HG02759 (cell line): Measurements from ENCODE around the gene ZNF467.

ENCODE experiments used
- ATAC-seq: cut with Tn5 transposase; IDR thresholded peaks from one replicate; pipeline ENCODE4 v1.9.1; 2021; ENCODE audit warnings: mild to moderate bottlenecking, moderate library complexity; ENCODE audit not compliant: unreplicated experiment

ZNF467 gene

DNA sequence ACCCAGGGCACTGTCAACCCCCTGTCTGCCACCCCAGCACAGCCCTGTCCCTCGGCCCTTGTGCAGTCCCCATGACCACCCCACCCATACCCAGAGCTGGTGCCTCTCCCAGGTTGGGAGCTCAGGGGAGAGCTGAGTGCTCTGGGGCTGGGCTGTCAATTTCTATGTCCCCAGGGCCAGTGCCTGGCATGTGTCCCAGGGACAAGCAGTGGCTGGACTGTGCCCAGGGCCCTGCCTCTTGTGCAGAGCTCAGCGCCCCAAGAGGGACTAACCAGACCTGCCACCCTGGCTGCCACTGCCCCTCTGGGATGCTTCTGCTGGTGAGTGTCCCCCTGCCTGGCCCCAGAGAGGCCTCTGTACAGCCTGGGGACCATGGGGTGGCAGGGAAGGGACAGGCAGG, 35.8 kb upstream of the ZNF467 start:
- ATAC-seq = no peak

DNA sequence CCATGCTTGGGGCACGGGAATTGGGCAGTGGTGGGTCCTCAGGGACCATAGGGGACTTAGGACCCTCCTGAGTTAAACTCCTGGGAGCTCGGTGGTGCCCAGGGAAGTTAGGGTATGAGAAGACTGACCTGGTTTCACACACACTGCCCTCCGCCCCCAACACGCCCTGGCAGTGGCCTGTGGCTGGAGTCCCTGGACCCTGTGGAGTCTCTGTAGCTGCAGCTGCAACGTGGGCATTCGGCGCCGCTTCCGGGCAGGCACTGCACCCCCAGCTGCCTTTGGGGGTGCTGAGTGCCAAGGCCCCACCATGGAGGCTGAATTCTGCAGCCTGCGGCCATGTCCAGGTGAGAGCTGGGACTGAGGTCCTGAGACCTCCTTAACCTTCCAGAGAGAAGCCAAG, 34.9 kb upstream of the ZNF467 start:
- no peak for ATAC-seq

DNA sequence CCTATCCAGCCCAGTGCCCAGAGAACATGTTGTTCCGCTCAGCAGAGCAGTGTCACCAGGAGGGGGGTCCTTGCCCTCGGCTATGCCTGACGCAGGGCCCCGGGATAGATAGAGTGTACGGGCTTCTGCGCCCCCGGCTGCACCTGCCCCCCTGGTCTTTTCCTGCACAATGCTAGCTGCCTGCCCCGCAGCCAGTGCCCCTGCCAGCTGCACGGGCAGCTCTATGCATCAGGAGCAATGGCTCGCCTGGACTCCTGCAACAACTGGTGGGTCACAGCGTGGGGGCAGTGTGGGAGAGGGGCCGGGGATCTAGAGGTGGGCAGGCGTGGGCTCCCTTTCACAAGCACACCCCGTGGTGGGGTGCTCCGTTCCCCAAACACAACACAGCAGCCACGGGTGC, 33.3 kb upstream of the ZNF467 start:
- no peak for ATAC-seq

DNA sequence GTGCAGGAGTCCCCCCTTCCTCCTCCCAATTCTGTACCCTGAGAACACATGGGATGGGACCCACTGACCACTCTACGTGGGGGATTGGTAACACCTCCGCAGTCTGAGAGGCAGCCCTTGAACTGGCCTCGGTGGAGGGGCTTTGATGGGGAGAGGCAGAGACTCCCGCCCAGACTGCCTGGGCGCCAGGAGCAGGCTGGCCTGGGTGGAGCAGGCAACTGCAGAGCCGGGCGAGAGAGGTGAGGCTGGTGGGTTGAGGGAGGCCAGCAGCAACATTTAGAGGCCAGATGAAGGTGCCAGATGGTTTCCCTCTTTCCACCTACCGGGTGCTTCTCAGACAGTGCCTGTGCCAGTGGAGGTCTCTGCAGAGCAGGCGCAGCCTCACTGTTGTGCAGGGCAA, 30.7 kb upstream of the ZNF467 start:
- ATAC-seq = no peak

DNA sequence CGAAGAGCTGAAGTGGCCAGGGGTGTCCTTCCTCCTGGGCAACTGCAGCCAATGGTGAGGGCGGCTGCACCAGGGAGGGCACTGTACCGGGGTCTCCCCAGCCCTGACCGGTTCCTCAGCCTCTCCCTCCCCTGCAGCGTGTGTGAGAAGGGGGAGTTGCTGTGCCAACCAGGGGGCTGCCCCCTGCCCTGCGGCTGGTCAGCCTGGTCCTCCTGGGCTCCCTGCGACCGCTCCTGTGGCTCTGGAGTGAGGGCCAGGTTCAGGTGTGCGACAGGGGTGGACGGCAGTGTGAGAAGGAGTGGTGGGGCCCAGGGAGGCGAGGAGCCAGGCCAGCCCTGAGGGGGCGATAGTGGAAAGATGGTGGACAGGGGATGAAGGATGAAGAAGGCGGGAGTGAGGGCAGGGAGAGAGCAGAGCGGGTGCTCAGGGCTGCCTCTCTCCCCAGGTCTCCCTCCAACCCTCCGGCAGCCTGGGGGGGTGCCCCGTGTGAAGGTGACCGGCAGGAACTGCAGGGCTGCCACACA, 30.2 kb upstream of the ZNF467 start:
- no peak for ATAC-seq

DNA sequence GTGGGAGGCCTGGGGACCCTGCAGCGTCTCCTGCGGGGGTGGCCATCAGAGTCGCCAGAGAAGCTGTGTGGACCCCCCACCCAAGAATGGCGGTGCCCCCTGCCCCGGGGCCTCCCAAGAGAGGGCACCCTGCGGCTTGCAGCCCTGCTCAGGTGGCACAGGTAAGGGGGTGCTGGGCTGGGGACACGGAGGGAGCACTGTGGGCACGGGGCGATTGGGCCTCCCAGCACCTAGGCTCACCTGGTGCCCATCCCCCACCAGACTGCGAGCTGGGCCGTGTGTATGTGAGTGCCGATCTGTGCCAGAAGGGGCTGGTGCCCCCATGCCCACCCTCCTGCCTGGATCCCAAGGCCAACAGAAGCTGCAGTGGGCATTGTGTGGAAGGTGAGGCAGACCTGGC, 29.6 kb upstream of the ZNF467 start:
- no peak for ATAC-seq

DNA sequence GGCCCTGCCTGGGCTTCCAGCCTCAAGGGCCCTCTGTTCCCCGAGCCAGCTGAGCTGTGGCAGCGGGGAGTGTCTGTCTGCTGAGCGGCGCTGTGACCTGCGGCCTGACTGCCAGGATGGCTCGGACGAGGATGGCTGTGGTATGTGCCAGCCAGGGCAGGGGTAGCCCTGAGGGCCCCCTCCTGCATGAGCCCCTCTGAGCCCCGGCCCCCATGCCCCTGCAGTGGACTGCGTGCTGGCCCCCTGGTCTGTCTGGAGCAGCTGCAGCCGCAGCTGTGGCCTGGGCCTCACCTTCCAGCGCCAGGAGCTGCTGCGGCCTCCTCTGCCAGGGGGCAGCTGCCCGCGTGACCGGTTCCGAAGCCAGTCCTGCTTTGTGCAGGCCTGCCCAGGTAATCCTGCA, 28.4 kb upstream of the ZNF467 start:
- ATAC-seq = no peak

DNA sequence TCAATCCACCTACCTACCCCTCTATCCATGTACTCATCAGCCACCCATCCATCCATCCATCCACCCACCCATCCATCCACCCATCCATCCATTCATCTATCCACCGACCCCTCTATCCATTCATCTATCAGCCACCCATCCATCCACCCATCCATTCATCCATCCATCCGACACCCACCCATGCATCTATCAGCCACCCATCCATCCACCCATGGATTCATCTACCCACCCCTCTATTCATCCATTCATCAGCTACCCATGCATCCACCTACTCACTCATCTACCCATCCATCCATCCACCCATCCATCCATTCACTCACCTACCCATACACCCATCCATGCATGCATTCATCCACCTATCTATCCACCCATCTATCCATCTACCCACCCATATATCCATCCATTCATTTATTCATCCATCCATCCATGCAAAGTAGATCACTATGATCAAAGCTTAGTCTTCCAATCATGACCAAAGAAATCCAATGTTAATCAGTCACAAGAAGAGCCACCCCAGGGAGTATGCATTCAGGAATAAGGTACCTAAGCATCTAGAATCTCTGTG, 27.7 kb upstream of the ZNF467 start:
- no peak for ATAC-seq

DNA sequence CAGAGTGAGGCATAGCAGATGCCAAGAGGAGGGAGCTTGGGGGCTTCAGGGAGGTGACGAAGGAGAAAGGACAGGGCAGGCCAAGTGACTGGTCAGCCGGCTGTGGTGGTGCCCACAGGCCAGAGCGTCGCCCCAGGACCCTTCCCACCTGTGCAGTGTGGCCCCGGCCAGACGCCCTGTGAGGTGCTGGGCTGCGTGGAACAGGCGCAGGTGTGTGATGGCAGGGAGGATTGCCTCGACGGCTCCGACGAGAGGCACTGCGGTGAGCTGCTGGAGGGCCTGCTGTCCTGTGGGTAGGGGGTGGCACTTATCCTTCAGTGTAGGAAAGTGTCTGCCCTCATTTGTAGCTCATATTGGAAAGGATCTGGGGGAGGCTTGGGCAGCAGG, 26.8 kb upstream of the ZNF467 start:
- no peak for ATAC-seq

DNA sequence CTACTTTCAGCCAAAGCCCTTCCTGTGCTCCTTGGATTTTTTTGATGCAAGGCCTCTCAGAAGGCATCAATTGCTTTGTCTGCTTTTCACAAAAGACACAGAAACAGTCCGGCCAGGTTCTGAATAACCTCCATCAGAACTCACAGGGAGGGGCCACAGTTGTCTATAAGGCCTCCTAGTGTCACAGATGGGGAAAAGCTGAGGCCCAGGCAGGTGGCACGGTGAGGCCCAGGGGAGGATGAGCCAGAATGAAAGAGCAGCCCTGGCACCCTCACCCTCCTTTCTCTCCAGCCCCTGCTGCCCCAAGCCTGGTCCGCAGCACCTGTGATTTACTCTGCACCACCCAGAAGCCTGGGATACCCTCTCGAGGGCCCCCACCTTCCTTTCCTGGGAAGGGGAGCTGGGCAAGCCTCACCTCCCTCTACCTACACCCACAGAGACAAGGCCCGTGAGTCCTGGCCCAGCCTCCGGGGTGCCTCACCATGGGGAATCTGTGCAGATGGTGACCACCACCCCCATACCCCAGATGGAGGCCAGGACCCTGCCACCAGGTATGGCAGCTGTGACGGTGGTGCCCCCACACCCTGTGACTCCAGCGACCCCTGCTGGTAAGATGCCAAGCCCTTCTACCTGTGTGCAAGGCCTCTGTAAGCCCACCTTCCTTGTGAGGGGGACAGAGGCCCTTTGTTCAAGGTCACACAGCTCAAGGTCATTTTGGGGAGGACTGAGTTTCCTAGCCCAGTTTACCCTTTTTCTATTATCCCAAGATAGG, 26.2 kb upstream of the ZNF467 start:
- ATAC-seq = no peak

DNA sequence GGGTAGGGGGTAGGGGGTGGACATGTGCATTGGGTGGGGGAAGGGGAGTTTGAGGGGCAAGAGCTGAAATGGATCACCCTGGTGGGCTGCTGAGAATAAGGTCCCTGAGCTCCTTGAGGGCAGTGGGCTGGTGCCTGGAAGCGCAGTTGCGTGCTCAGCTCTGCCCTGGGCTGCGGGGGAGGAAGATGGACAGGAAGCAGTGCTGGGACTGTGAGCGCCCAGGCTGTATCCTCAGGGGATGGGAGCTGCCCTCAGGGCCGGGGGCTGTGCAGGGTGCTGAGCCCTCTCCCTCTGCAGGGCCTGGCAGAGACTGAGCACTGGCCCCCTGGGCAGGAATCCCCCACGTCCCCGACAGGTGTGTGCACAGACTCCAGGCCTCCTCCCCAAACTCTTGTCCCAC, 24.4 kb upstream of the ZNF467 start:
- no peak for ATAC-seq

DNA sequence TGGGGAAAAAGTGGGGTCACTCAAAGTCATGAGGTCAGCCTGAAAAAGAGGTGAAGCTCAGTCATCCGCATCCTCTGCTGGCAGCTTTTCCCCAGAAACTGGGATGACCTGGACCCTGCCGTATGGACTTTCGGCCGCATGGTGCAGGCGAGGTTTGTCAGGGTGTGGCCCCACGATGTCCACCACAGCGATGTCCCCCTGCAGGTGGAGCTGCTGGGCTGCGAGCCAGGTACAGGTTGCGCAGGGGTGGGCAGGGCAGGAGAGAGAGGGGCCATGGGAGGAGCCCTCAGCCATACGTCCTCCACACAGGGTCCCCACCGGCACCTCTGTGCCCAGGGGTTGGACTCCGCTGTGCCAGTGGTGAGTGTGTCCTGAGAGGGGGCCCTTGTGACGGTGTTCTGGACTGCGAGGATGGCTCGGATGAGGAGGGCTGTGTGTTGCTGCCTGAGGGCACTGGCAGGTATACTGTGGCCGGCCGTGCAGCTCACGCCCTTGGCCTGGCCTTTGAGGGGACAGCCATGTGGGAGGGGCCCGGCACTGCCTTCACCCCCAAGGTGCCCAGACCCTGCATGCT, 23.0 kb upstream of the ZNF467 start:
- ATAC-seq = no peak

DNA sequence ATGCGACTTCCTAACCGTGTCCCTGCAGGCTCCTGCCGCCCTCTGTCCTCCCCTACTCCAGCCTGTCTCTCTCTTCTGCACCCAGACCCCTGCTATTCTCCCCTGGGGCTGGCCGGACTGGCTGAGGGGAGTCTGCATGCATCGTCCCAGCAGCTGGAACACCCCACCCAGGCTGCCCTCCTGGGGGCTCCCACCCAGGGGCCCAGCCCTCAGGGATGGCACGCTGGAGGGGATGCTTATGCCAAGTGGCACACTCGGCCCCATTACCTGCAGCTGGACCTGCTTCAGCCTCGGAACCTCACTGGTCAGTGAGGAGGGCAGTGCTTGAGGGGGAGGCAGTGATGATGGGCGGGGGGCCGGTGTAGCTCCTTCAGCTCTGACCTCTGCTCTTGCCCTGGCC, 21.7 kb upstream of the ZNF467 start:
- no peak for ATAC-seq

DNA sequence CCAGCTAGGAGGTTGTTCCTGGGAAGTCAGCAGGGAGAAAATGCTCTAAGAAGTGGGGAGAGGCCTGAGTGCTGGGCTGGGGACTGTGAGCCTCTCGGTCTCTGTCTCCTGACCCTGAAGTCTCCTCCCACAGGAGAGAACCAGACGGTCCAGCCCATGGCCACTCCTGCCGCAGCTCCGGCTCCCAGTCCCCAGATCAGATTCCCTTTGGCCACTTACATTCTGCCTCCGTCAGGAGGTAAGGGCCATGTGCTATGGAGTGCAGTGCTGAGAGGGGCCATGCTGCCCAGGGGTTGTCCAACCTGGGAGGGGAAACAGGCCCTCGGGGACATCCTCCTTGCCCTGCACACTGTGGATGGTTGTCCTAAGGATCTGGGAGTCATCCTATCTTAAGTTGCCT, 21.3 kb upstream of the ZNF467 start:
- ATAC-seq = no peak

DNA sequence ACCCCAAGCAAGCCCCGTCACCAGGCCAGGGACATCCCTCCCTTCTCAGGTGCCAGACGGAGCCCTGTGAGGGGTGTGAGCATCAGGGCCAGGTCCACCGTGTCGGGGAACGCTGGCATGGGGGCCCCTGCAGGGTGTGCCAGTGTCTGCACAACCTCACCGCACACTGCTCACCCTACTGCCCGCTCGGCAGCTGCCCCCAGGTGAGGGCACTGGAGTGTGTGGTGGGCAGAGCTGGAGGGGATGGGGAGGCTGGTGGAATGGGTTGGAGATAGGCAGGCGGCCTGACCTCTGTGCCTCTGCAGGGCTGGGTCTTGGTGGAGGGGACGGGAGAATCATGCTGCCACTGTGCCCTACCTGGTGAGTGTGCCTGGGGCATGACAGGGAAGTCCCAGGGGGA, 19.9 kb upstream of the ZNF467 start:
- no peak for ATAC-seq

DNA sequence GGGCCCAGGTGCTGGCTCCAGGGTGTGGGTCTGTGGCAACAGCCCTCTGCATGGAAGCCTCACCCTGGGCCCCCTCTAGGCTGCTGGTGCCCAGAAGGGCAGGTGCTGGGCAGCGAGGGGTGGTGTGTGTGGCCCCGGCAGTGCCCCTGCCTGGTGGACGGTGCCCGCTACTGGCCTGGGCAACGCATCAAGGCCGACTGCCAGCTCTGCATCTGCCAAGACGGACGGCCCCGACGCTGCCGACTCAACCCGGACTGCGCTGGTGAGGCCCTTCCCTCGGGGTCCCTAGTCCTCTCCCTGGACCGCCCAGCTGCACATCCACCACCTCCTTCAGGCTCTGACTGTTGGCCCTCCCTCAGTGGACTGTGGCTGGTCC, 18.8 kb upstream of the ZNF467 start:
- no peak for ATAC-seq

DNA sequence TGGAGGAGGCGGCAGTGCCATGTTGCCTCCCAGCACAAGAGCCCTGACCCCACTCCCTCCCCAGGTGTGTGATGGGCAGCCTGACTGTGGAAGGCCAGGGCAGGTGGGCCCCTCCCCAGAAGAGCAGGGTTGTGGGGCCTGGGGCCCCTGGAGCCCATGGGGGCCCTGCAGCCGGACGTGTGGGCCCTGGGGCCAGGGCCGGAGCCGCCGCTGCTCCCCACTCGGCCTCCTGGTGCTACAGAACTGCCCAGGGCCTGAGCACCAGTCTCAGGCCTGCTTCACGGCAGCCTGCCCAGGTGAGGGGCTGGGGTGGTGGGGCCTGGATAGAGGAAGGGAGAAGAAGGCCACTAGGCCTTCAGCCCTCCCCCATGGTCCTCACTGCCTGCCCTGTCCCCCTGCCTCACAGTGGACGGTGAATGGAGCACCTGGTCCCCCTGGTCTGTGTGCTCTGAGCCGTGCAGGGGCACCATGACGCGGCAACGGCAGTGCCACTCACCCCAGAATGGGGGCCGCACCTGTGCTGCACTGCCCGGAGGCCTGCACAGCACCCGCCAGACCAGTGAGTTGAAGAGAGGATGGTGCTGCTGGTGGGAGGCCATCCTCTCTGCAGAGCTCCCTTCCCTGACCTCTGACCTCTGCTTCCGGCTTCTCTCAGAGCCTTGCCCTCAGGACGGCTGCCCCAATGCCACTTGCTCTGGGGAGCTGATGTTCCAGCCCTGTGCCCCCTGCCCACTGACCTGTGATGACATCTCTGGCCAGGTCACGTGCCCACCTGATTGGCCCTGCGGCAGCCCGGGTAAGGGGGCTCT, 18.2 kb upstream of the ZNF467 start:
- ATAC-seq = no peak

DNA sequence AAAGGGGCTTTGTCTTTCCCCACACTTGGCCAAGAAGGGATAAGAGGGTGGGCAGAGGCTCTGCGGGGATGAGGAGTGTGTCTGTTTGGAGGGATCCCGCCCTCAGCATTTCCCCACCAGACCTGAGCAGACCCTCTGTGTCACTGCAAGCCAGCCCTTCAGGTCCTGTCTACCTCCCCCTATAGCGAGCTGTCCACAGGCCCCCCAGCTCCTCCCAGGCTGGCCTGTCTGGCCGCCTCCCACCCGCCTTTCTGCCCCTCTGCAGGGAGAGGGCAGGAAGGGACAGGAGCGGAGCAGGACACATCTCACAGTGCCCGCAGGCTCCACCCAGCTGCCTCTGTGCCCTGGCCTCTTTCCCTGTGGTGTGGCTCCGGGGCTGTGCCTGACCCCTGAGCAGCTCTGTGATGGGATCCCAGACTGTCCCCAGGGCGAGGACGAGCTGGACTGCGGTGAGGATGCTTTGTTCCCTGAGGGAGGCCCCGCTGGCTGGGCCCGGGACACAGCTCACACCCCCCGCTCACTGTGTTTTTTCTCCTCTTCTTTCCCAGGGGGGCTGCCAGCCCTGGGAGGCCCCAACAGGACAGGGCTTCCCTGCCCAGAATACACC, 17.5 kb upstream of the ZNF467 start:
- ATAC-seq = no peak

DNA sequence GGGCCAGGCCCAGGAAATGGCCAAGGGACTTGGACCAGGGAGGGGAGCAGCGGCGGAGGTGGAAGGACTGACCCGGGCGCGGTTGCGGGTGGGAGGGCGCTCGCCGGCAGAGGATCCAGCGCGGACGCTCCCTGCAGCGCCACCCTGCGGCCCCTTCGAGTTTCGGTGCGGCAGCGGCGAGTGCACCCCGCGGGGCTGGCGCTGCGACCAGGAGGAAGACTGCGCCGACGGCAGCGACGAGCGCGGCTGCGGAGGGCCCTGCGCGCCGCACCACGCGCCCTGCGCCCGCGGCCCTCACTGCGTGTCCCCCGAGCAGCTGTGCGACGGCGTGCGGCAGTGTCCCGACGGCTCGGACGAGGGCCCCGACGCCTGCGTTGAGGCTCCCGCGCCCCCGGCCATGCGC, 16.8 kb upstream of the ZNF467 start:
- ATAC-seq = no peak

DNA sequence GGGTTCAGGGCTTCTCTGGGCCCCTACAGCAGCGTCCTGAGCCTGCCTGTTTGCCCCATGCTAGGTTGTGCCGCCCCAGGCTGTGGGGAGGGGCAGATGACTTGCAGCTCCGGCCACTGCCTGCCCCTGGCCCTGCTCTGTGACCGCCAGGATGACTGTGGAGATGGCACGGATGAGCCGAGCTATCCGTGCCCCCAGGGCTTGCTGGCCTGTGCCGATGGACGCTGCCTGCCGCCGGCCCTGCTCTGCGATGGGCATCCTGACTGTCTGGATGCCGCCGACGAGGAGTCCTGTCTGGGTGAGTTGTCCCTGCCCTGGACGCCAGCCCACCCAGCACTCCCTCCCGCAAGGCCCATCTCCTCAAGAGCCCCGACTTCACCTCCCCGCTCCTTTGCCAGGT, 15.7 kb upstream of the ZNF467 start:
- no peak for ATAC-seq

DNA sequence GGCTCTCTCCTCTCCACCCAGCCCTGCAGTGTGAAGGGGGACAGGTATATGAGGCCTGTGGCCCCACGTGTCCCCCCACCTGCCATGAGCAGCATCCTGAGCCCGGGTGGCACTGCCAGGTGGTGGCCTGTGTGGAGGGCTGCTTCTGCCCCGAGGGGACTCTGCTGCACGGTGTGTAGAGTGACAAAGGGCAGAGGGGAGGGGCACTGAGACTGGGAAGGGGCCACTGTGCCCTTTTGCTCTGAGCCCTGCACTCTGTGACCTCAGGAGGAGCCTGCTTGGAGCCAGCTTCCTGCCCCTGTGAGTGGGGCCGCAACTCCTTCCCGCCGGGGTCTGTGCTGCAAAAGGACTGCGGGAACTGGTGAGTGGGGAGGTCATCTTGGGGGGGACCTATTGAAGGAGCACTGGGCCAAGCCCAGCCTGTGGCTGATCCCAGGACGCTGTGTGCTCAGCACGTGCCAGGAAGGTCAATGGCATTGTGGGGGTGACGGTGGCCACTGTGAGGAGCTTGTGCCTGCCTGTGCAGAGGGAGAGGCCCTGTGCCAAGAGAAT, 15.0 kb upstream of the ZNF467 start:
- ATAC-seq = no peak
